Measurements from ENCODE around the gene PHLDA1. TPM values are rescaled to one million over a fixed set of nuclear protein-coding genes. Genes with fewer than 3 reads are reported as not detected.

Gene PHLDA1
- total and polyA plus RNA-seq, 10 donors: 2.2 to 44.4 (median 20.6) TPM

DNA sequence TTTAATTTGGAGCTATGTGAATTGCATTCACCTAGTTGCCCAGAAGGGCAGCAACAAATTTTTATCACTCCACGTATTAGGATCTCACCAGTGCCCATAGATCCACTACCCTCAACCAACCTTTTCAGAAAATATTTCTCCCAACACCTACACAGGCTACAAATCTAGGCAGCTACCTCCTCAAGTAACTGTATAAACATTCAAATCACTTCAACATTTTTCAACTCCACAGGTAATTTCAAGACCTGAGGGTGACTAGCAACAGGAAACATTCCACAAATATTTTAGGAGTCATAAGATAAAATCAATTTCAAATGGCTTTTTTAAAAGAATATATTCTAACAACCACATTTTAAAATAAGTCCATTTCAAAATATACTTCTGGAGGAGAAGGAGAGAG, 12.9 kb downstream of the PHLDA1 start:
- no peak overlapping the region for H3K4me3 ChIP-seq
- no peak for DNase-seq
- no peaks in the 10 kb centered on the region for H3K9me3 ChIP-seq
- H3K4me1 ChIP-seq: peaks cover 0 to 32% (median 18%) of the 10 kb centered on the region in 6 donors
- H3K27me3 ChIP-seq (replicated peaks in 1 of 7): no peaks in the 10 kb centered on the region
- 86 to 94% (median 89%) methylated on average over 1 of the region's 1 CpG for WGBS, 5 donors
- intact Hi-C loops (cut with DNase I; ENCODE audit: low total_unique reads): no loop called here
- TF ChIP-seq POLR2AphosphoS5 (IDR thresholded peaks at IDR 0.05) (no peak), POLR2A (IDR thresholded peaks at IDR 0.05) (no peak)
- TF ChIP-seq, protein P1, sequence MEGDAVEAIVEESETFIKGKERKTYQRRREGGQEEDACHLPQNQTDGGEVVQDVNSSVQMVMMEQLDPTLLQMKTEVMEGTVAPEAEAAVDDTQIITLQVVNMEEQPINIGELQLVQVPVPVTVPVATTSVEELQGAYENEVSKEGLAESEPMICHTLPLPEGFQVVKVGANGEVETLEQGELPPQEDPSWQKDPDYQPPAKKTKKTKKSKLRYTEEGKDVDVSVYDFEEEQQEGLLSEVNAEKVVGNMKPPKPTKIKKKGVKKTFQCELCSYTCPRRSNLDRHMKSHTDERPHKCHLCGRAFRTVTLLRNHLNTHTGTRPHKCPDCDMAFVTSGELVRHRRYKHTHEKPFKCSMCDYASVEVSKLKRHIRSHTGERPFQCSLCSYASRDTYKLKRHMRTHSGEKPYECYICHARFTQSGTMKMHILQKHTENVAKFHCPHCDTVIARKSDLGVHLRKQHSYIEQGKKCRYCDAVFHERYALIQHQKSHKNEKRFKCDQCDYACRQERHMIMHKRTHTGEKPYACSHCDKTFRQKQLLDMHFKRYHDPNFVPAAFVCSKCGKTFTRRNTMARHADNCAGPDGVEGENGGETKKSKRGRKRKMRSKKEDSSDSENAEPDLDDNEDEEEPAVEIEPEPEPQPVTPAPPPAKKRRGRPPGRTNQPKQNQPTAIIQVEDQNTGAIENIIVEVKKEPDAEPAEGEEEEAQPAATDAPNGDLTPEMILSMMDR (IDR thresholded peaks at IDR 0.05 in 8 of 11, conservative IDR thresholded peaks at IDR 0.05 in 3 of 11): no peak
- H3K36me3 ChIP-seq: no peaks in the 10 kb centered on the region
- H3K27ac ChIP-seq: peak overlapping the region in 4 of 8 donors; percentile 14 to 47 (median 22)

DNA sequence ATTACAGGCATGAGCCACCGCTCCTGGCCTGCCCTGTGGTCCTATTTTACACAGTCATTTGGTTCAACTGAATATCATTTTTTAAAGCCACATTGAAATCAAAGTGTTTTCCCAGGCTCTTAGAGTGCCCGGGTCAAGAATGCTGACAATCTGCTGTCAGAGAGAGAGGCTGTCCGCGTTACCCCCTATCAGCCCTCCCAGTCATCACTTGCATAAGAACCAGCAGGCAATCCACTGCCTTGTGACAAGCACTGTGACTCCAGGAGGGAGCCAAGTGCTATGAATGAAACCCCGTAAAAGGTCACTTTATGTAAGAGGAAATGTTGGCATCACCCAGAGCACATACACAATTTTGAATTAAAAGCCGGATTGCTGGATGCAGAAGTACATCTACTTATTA, 13.5 kb downstream of the PHLDA1 start:
- Histone ChIP-seq H3K4me3 (no peak overlapping the region), H3K27ac (peak overlapping the region in 5 of 8 donors; percentile 7 to 47 (median 16)), H3K36me3 (no peaks in the 10 kb centered on the region), H3K4me1 (peaks cover 0 to 32% (median 18%) of the 10 kb centered on the region in 6 donors), H3K9me3 (no peaks in the 10 kb centered on the region), H3K27me3 (replicated peaks in 1 of 7) (no peaks in the 10 kb centered on the region)
- DNase-seq: no peak
- intact Hi-C loops (cut with DNase I; ENCODE audit: low total_unique reads): no loop called here
- 57 to 81% (median 70%) methylated on average over 6 of the region's 6 CpGs for whole genome bisulfite sequencing, 5 donors
- TF ChIP-seq, protein P1 (IDR thresholded peaks at IDR 0.05 in 8 of 11, conservative IDR thresholded peaks at IDR 0.05 in 3 of 11): no peak
- peak in 1 of 3 donors; percentile 58 for TF ChIP-seq POLR2AphosphoS5 (IDR thresholded peaks at IDR 0.05)

DNA sequence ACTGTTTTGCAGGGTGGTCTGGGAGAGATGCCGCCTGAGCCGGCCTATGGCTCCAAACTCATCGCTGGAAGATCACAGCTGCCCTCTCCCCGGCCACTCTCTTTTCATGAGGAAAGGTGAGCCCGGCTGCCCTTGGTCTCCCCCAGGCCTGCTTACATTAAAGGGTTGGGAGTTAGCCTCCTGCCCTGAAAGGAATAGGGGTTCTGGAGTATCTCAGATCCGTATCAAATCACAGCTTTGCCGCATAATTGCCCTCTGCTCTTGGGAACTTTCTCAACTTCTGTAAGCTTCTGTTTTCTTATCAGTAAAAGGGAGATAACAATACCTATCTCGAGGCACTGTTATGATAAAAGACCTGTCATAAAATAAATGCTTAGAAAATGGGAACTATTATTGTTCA, 17.6 kb downstream of the PHLDA1 start:
- no peaks in the 10 kb centered on the region for H3K27me3 ChIP-seq (replicated peaks in 1 of 7)
- TF ChIP-seq POLR2A (IDR thresholded peaks at IDR 0.05) (no peak), POLR2AphosphoS5 (IDR thresholded peaks at IDR 0.05) (no peak)
- WGBS, 5 donors: 82 to 89% (median 86%) methylated on average over 8 of the region's 8 CpGs
- peaks cover 0 to 11% (median 0%) of the 10 kb centered on the region in 6 donors for H3K4me1 ChIP-seq
- no peak overlapping the region for H3K27ac ChIP-seq
- intact Hi-C loops (cut with DNase I; ENCODE audit: low total_unique reads): no loop called here
- H3K36me3 ChIP-seq: no peaks in the 10 kb centered on the region
- H3K4me3 ChIP-seq: no peak overlapping the region
- H3K9me3 ChIP-seq: no peaks in the 10 kb centered on the region
- DNase-seq: no peak

DNA sequence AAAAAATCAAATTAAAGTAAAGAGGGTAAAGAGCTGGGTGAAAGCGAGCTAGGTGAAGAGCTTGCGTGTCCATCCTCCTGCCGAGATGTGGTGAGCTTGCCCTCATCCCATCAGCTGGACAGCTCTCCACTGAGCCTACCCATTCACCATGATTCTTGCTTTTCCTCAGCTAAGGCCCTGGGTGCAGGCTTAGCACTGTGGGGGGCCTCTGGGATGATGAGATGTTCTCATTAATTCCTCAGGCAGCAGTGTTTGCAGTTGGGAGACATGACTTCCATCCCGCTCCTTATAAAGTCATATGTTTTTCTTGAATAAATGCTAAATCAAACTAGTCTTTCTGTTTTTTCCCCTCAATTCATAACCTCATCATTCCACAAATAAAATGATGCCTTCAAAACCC, 18.0 kb downstream of the PHLDA1 start:
- Histone ChIP-seq H3K27me3 (replicated peaks in 1 of 7) (no peaks in the 10 kb centered on the region), H3K36me3 (no peaks in the 10 kb centered on the region), H3K9me3 (no peaks in the 10 kb centered on the region), H3K4me3 (no peak overlapping the region), H3K27ac (no peak overlapping the region), H3K4me1 (peaks cover 0 to 9% (median 0%) of the 10 kb centered on the region in 6 donors)
- WGBS, 5 donors: 93 to 99% (median 96%) methylated on average over 4 of the region's 4 CpGs
- intact Hi-C loops (cut with DNase I; ENCODE audit: low total_unique reads): no loop called here
- TF ChIP-seq POLR2A (IDR thresholded peaks at IDR 0.05): no peak
- TF ChIP-seq, protein P1 (IDR thresholded peaks at IDR 0.05 in 8 of 11, conservative IDR thresholded peaks at IDR 0.05 in 3 of 11): no peak
- TF ChIP-seq POLR2AphosphoS5 (IDR thresholded peaks at IDR 0.05): no peak
- DNase-seq: no peak

DNA sequence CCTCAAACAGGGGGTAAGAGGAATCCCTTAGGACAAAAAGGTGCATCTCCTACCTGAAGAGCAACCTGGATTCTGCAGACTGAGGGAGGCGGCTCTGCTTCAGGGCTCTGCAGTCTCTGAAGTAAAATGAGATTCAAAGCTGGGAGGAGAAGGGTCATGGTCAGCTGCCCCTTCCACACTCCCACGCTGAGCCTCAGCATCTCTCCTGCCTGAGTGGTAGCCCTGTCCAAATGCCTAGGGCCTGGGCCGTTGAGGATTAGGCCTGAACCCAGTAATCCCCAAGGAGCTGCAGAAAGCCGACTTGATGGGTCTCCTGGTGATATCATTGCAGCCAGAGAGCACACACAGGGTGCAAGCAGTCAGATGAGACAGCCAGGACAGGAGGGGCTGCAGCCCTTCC, 18.9 kb downstream of the PHLDA1 start:
- TF ChIP-seq POLR2A (IDR thresholded peaks at IDR 0.05) (no peak), POLR2AphosphoS5 (IDR thresholded peaks at IDR 0.05) (no peak)
- TF ChIP-seq, protein P1 (IDR thresholded peaks at IDR 0.05 in 8 of 11, conservative IDR thresholded peaks at IDR 0.05 in 3 of 11): no peak
- Histone ChIP-seq H3K9me3 (no peaks in the 10 kb centered on the region), H3K27me3 (replicated peaks in 1 of 7) (no peaks in the 10 kb centered on the region), H3K4me1 (no peaks in the 10 kb centered on the region), H3K27ac (no peak overlapping the region), H3K4me3 (no peak overlapping the region), H3K36me3 (no peaks in the 10 kb centered on the region)
- intact Hi-C loops (cut with DNase I; ENCODE audit: low total_unique reads): no loop called here
- WGBS, 5 donors: 80 to 94% (median 88%) methylated on average over 4 of the region's 4 CpGs
- no peak for DNase-seq
